Measurements from ENCODE around the gene NT5DC4. TPM values are rescaled to one million over a fixed set of nuclear protein-coding genes. Genes with fewer than 3 reads are reported as not detected.

The NT5DC4 gene
- total RNA-seq, 1 donor from 2014 or later = not detected

- peaks cover 4% of the 10 kb centered on the region for H3K36me3 Mint-ChIP-seq (ENCODE audit: low read depth)
- no peak for TF ChIP-seq CTCF (conservative IDR thresholded peaks at IDR 0.05)
- H3K27me3 Mint-ChIP-seq (ENCODE audit: low read depth) = no peaks in the 10 kb centered on the region
- no peaks in the 10 kb centered on the region for H3K9me3 Mint-ChIP-seq
- no peak for DNase-seq (ENCODE audit: low read depth, low spot score)
- no peak overlapping the region for H3K27ac Mint-ChIP-seq (ENCODE audit: unreplicated experiment)
- H3K4me1 Mint-ChIP-seq = no peaks in the 10 kb centered on the region
- no peak overlapping the region for H3K4me3 Mint-ChIP-seq
Measured at GRCh38 chr2:112733456-112733855, 12.6 kb downstream of the NT5DC4 start.

DNA sequence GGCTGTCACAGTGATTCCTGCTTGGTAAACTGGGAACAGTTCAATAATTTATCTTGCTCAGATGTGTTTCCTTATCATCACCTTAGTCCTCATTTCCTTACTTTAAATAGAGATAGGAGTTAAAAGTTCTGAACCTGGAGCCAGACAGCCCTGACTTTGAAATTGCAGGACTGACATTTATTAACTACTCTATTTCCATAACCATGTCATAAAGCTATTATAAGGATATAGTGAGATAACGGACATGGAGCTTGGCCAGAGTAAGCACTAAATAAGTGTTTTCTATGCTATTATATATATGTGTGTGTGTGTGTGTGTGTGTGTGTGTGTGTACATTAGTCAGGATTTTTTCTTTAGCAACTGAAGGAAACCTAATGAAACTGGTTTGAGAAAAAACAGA is 13.1 kb downstream of the NT5DC4 start:
- H3K4me3 Mint-ChIP-seq = no peak overlapping the region
- no peaks in the 10 kb centered on the region for H3K27me3 Mint-ChIP-seq (ENCODE audit: low read depth)
- no peaks in the 10 kb centered on the region for H3K4me1 Mint-ChIP-seq
- peaks cover 4% of the 10 kb centered on the region for H3K36me3 Mint-ChIP-seq (ENCODE audit: low read depth)
- H3K9me3 Mint-ChIP-seq = no peaks in the 10 kb centered on the region
- TF ChIP-seq CTCF (conservative IDR thresholded peaks at IDR 0.05) = no peak
- DNase-seq (ENCODE audit: low read depth, low spot score) = no peak
- H3K27ac Mint-ChIP-seq (ENCODE audit: unreplicated experiment) = no peak overlapping the region

DNA sequence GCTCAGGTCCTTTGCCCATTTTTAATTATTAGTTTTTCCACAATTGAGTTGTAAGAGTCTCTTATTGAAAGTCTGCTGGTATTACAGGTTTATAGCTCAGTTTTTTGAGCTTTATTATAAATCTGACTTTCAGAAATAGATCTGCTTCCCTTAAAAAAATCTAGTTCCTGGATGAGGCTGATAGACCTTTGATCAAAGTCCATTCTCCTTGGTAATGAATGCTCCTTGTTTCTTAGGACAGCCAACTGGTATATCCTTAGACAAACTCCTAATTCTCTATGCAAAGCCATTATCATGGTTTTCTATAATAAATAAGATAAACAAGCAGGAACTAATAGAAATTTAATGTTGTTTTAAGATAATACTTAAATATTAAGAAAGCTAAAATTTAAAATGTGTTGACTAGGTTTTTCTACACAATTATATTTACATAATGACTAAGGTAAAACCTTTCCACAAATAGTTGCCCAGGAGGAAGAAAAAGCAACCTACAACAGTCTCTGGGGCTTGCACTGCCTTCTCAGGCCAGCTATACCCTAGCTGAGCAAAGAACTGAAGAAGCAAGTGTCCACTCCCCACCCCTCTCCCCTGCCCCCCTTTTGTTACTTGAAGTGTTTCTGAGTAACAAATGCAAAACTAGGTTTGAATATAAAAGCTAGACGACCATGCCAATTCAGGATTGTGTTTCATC is 16.9 kb downstream of the NT5DC4 start:
- Mint-ChIP-seq H3K4me1 (no peaks in the 10 kb centered on the region), H3K9me3 (no peaks in the 10 kb centered on the region), H3K27me3 (ENCODE audit: low read depth) (no peaks in the 10 kb centered on the region), H3K36me3 (ENCODE audit: low read depth) (peaks cover 9% of the 10 kb centered on the region), H3K4me3 (no peak overlapping the region), H3K27ac (ENCODE audit: unreplicated experiment) (no peak overlapping the region)
- no peak for TF ChIP-seq CTCF (conservative IDR thresholded peaks at IDR 0.05)
- DNase-seq (ENCODE audit: low read depth, low spot score) = no peak

GRCh38 chr2:112740527-112740926 is 19.7 kb downstream of the NT5DC4 start:
- no peak for DNase-seq (ENCODE audit: low read depth, low spot score)
- no peak for TF ChIP-seq CTCF (conservative IDR thresholded peaks at IDR 0.05)
- Mint-ChIP-seq H3K4me3 (no peak overlapping the region), H3K27me3 (ENCODE audit: low read depth) (no peaks in the 10 kb centered on the region), H3K36me3 (ENCODE audit: low read depth) (peaks cover 13% of the 10 kb centered on the region), H3K4me1 (no peaks in the 10 kb centered on the region), H3K9me3 (no peaks in the 10 kb centered on the region), H3K27ac (ENCODE audit: unreplicated experiment) (no peak overlapping the region)

- no peaks in the 10 kb centered on the region for H3K27me3 Mint-ChIP-seq (ENCODE audit: low read depth)
Measured at GRCh38 chr2:112749755-112750559, 29.1 kb downstream of the NT5DC4 start.

More at GRCh38 chr2:112749755-112750559, 29.1 kb downstream of the NT5DC4 start:
- peak; percentile 98 for TF ChIP-seq CTCF (conservative IDR thresholded peaks at IDR 0.05)
- Mint-ChIP-seq H3K4me1 (peaks cover 16% of the 10 kb centered on the region), H3K4me3 (no peak overlapping the region), H3K36me3 (ENCODE audit: low read depth) (peaks cover 19% of the 10 kb centered on the region), H3K9me3 (no peaks in the 10 kb centered on the region), H3K27ac (ENCODE audit: unreplicated experiment) (peak overlapping the region; percentile 88)
- peak; percentile 83 for DNase-seq (ENCODE audit: low read depth, low spot score)
